HEK293 (cell line): Measurements from ENCODE around the gene YIPF6.

Source experiments
- CTCF ChIP-seq: fragments of 450-650 bp; formaldehyde crosslinking; IDR thresholded peaks from 2 replicates; pipeline ENCODE4 v1.5.1; 2016; ENCODE audit warnings: missing biosample characterization, missing genetic modification characterization
- ELK4 ChIP-seq: IDR thresholded peaks from 2 replicates; pipeline ENCODE4 v1.6.1; 2011; ENCODE audit warnings: mild to moderate bottlenecking, low read depth, low read length, borderline replicate concordance
- MEIS1 ChIP-seq: sonication (generic); formaldehyde crosslinking; IDR thresholded peaks from 2 replicates; pipeline ENCODE4 v1.8.1; 2022; ENCODE audit warnings: missing genetic modification reagents, mild to moderate bottlenecking, borderline replicate concordance
- PATZ1 ChIP-seq: fragments of 450-650 bp; formaldehyde crosslinking; IDR thresholded peaks from 2 replicates; pipeline ENCODE4 v1.5.1; 2016; ENCODE audit warnings: missing biosample characterization, missing genetic modification characterization
- TSHZ1 ChIP-seq: fragments of 450-650 bp; formaldehyde crosslinking; IDR thresholded peaks from 2 replicates; pipeline ENCODE4 v1.5.1; 2016; ENCODE audit warnings: missing biosample characterization, missing genetic modification characterization, borderline replicate concordance
- ZBTB20 ChIP-seq: fragments of 450-650 bp; formaldehyde crosslinking; IDR thresholded peaks from 2 replicates; pipeline ENCODE4 v1.5.1; 2016; ENCODE audit warnings: missing biosample characterization, missing genetic modification characterization
- ZBTB7A ChIP-seq: fragments of 450-650 bp; formaldehyde crosslinking; IDR thresholded peaks from 2 replicates; pipeline ENCODE4 v1.5.1; 2016; ENCODE audit warnings: low read depth, missing biosample characterization, missing genetic modification characterization
- ZNF677 ChIP-seq: fragments of 450-650 bp; IDR thresholded peaks from 2 replicates; pipeline ENCODE4 v1.5.0; 2018; ENCODE audit warnings: missing biosample characterization, mild to moderate bottlenecking, missing genetic modification characterization, moderate library complexity
- ZNF830 ChIP-seq: fragments of 450-650 bp; IDR thresholded peaks from 2 replicates; pipeline ENCODE4 v1.5.0; 2018; ENCODE audit warnings: missing biosample characterization, missing genetic modification characterization, low read depth, mild to moderate bottlenecking, moderate library complexity
- TF ChIP-seq, protein P1 (sequence below): fragments of 450-650 bp; formaldehyde crosslinking; IDR thresholded peaks from 2 replicates; pipeline ENCODE4 v1.5.1; 2016; ENCODE audit warnings: missing biosample characterization, missing genetic modification characterization
- TF ChIP-seq, protein P2 (sequence below): fragments of 450-650 bp; formaldehyde crosslinking; IDR thresholded peaks from 2 replicates; pipeline ENCODE4 v1.5.1; 2016; ENCODE audit warnings: missing biosample characterization, missing genetic modification characterization
- TF ChIP-seq, protein P3 (sequence below): fragments of 450-650 bp; formaldehyde crosslinking; optimal IDR thresholded peaks from 2 replicates; pipeline ENCODE3; 2016; ENCODE audit warnings: missing biosample characterization, mild to moderate bottlenecking, missing genetic modification characterization

DNA sequence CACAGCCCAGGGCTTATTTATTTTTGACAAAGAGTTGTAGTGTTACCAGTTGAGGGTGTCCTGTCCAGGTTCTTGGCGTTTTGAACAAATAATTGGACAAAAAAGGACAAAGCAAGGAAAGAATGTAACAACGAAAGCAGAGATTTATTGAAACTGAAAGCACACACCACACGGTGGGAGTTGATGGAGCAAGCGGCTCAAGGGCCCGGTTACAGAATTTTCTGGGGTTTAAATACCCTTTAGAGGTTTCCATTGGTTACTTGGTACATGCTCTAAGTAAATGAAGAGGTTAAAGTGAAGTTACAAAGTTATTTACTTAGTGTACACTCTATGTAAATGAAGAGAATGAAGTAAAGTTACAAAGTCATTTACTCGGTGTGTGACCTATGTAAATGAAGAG is 37.8 kb upstream of the YIPF6 start:
- TF ChIP-seq ZBTB20 (tag by site-specific recombination): no peak
- no peak for TF ChIP-seq CTCF (tag by site-specific recombination)
- TF ChIP-seq PATZ1 (tag by site-specific recombination): no peak
- no peak for TF ChIP-seq ZNF830
- no peak for TF ChIP-seq ZBTB7A (tag by site-specific recombination)
- TF ChIP-seq TSHZ1 (tag by site-specific recombination): no peak
- no peak for TF ChIP-seq MEIS1 (CRISPR knock-in tag)
- TF ChIP-seq, protein P1, sequence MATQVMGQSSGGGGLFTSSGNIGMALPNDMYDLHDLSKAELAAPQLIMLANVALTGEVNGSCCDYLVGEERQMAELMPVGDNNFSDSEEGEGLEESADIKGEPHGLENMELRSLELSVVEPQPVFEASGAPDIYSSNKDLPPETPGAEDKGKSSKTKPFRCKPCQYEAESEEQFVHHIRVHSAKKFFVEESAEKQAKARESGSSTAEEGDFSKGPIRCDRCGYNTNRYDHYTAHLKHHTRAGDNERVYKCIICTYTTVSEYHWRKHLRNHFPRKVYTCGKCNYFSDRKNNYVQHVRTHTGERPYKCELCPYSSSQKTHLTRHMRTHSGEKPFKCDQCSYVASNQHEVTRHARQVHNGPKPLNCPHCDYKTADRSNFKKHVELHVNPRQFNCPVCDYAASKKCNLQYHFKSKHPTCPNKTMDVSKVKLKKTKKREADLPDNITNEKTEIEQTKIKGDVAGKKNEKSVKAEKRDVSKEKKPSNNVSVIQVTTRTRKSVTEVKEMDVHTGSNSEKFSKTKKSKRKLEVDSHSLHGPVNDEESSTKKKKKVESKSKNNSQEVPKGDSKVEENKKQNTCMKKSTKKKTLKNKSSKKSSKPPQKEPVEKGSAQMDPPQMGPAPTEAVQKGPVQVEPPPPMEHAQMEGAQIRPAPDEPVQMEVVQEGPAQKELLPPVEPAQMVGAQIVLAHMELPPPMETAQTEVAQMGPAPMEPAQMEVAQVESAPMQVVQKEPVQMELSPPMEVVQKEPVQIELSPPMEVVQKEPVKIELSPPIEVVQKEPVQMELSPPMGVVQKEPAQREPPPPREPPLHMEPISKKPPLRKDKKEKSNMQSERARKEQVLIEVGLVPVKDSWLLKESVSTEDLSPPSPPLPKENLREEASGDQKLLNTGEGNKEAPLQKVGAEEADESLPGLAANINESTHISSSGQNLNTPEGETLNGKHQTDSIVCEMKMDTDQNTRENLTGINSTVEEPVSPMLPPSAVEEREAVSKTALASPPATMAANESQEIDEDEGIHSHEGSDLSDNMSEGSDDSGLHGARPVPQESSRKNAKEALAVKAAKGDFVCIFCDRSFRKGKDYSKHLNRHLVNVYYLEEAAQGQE (tag by site-specific recombination): no peak
- no peak for TF ChIP-seq ZNF677 (tag by site-specific recombination)
- no peak for TF ChIP-seq ELK4
- TF ChIP-seq, protein P2, sequence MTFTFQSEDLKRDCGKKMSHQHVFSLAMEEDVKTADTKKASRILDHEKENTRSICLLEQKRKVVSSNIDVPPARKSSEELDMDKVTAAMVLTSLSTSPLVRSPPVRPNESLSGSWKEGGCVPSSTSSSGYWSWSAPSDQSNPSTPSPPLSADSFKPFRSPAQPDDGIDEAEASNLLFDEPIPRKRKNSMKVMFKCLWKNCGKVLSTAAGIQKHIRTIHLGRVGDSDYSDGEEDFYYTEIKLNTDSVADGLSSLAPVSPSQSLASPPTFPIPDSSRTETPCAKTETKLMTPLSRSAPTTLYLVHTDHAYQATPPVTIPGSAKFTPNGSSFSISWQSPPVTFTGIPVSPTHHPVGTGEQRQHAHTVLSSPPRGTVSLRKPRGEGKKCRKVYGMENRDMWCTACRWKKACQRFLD (tag by site-specific recombination): no peak
- TF ChIP-seq, protein P3, sequence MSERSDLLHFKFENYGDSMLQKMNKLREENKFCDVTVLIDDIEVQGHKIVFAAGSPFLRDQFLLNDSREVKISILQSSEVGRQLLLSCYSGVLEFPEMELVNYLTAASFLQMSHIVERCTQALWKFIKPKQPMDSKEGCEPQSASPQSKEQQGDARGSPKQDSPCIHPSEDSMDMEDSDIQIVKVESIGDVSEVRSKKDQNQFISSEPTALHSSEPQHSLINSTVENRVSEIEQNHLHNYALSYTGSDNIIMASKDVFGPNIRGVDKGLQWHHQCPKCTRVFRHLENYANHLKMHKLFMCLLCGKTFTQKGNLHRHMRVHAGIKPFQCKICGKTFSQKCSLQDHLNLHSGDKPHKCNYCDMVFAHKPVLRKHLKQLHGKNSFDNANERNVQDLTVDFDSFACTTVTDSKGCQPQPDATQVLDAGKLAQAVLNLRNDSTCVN (tag by site-specific recombination): no peak
